Esophagus squamous epithelium (tissue), 5 donors: ENCODE measurements around the gene PTCHD4. TPM values are rescaled to one million over a fixed set of nuclear protein-coding genes. Genes with fewer than 3 reads are reported as not detected.

ENCODE experiments used
- DNase-seq: peaks from one replicate; lab custom pipeline; 2025; lab: John Stamatoyannopoulos, UW
- H3K27ac ChIP-seq, 4 donors: fragments of 200-600 bp; sonication (generic); one replicate each; pipeline ENCODE4 v1.5.1; 2016 to 2019; ENCODE audit warnings: mild to moderate bottlenecking in 1 of 4
- H3K27me3 ChIP-seq, 4 donors: fragments of 200-600 bp; sonication (generic); 1 replicate in 3 of 4; 2 replicates in 1 of 4; pipeline versions ENCODE4 v1.5.1 to v1.6.0; 2017 to 2021; ENCODE audit warnings: antibody characterized with exemption in 1 of 4
- H3K36me3 ChIP-seq, 3 donors: fragments of 200-600 bp; sonication (generic); one replicate each; pipeline ENCODE4 v1.5.1; 2016 to 2019
- H3K4me1 ChIP-seq, 3 donors: fragments of 200-600 bp; sonication (generic); one replicate each; pipeline ENCODE4 v1.5.1; 2017 to 2019
- H3K4me3 ChIP-seq, 4 donors: fragments of 200-600 bp; sonication (generic); 1 replicate in 3 of 4; 2 replicates in 1 of 4; pipeline ENCODE4 v1.5.1; 2016 to 2019; ENCODE audit warnings: mild to moderate bottlenecking in 2 of 4, moderate library complexity in 1 of 4
- H3K9me3 ChIP-seq, 3 donors: fragments of 200-600 bp; sonication (generic); one replicate each; pipeline ENCODE4 v1.5.1; 2016 to 2019
- POLR2A ChIP-seq, 4 donors: fragments of 450-650 bp; IDR thresholded peaks; one replicate each; pipeline ENCODE4 v1.6.1; 2017; ENCODE audit warnings: antibody characterized with exemption in 4 of 4, mild to moderate bottlenecking in 4 of 4, moderate library complexity in 3 of 4
- WGBS, 2 donors: methylation state at CpG; one replicate each; pipeline ENCODE4 v1.1.5; 2018; 5-methylcytosine and 5-hydroxymethylcytosine counted together
- intact Hi-C: fragments of 100-400 bp; cut with DNase I; formaldehyde crosslinking; loops from one replicate; pipeline ENCODE4 v1.15.0; 2022
- total RNA-seq, 4 donors: library from RNA; depleted of rRNA; stranded (reverse); fragments of >200 nt; gene quantifications; one replicate each; pipeline ENCODE4 v1.1.0, GENCODE V29; 2016
- TF ChIP-seq, protein P1 (sequence below), 6 experiments: fragments of 450-650 bp in 4 of 6; fragments of 200-600 bp in 2 of 6; sonication (generic) in 2 of 6; IDR thresholded peaks; one replicate each; pipeline ENCODE4 v1.5.1; 2016 to 2019; ENCODE audit warnings: antibody characterized with exemption in 6 of 6, mild to moderate bottlenecking in 4 of 6, moderate library complexity in 4 of 6
- donor health status: DM: yes; HTN: yes; CAD: no.

Gene PTCHD4
- total RNA-seq, 4 donors from 2014 or later = 0.19 to 0.22 TPM; not detected in 2

DNA sequence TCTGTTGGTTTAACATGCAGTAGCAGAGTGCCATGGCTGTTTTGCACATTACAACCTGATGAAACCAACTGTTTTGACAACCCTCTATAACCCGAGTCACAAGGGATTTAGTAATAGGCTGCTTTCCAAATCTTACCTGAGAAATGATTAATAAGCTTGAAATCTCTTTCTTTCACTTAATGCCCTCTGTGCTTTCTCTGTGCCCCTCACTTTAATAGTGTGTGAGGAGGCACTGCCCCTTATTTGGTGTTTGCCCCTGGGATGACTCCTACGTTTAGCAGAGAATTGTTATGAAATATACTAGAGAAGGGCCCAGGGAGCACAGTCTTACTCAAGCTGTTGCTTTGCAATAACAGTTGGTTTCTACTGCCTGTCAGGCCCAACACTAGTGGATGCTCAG is 31.0 kb upstream of the PTCHD4 start:
- Histone ChIP-seq H3K27me3 (no peaks in the 10 kb centered on the region), H3K9me3 (no peaks in the 10 kb centered on the region), H3K4me3 (no peak overlapping the region), H3K4me1 (peaks cover 0 to 10% (median 0%) of the 10 kb centered on the region in 3 donors), H3K36me3 (no peaks in the 10 kb centered on the region), H3K27ac (no peak overlapping the region)
- WGBS, 2 donors = 31% methylated on average over 2 of the region's 2 CpGs
- TF ChIP-seq, protein P1, sequence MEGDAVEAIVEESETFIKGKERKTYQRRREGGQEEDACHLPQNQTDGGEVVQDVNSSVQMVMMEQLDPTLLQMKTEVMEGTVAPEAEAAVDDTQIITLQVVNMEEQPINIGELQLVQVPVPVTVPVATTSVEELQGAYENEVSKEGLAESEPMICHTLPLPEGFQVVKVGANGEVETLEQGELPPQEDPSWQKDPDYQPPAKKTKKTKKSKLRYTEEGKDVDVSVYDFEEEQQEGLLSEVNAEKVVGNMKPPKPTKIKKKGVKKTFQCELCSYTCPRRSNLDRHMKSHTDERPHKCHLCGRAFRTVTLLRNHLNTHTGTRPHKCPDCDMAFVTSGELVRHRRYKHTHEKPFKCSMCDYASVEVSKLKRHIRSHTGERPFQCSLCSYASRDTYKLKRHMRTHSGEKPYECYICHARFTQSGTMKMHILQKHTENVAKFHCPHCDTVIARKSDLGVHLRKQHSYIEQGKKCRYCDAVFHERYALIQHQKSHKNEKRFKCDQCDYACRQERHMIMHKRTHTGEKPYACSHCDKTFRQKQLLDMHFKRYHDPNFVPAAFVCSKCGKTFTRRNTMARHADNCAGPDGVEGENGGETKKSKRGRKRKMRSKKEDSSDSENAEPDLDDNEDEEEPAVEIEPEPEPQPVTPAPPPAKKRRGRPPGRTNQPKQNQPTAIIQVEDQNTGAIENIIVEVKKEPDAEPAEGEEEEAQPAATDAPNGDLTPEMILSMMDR (IDR thresholded peaks at IDR 0.05) = no peak
- TF ChIP-seq POLR2A (IDR thresholded peaks at IDR 0.05) = no peak
- intact Hi-C loops = no loop called here
- no peak for DNase-seq

DNA sequence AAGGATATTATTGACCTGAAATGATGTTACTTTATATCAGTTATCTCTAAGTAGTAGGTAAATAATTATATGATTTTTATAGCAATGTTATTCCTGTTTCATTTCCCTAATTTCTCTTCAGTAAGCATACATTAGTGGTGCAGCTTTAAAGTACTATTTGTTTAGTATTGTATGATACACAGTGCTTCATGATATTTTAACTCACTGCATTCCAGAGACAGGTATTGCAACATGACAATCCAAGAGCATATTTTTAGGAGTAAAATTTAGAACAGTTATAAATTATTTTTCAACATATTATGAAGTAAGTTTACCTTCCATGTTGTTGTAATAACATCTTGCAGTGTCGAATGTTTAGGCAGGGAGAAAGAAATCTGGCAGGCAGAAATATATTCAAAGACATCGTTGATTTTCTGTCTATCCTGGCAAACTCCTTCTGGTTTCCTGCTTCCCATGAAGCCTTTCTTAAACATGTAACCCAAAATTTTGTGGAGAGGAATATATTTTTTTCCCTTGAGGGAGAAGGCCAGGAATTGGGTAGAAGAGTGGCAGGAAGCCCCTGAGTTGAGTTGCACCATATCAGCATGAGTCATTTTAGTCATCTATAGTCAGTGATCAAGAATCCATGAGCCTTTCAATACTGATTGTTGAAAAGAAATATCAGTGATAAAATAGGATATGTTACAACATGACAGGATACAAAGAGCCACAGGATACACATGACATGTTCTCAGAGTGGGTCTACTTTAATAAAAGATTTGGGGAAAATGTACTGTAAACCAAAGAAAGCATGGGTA is 29.0 kb upstream of the PTCHD4 start:
- Histone ChIP-seq H3K4me3 (no peak overlapping the region), H3K9me3 (no peaks in the 10 kb centered on the region), H3K36me3 (no peaks in the 10 kb centered on the region), H3K27me3 (no peaks in the 10 kb centered on the region), H3K27ac (no peak overlapping the region), H3K4me1 (peaks cover 0 to 17% (median 0%) of the 10 kb centered on the region in 3 donors)
- TF ChIP-seq, protein P1 (IDR thresholded peaks at IDR 0.05) = no peak
- TF ChIP-seq POLR2A (IDR thresholded peaks at IDR 0.05) = no peak
- DNase-seq = no peak
- intact Hi-C loops = no loop called here
- 57 to 67% methylated on average over 2 of the region's 2 CpGs for WGBS, 2 donors

DNA sequence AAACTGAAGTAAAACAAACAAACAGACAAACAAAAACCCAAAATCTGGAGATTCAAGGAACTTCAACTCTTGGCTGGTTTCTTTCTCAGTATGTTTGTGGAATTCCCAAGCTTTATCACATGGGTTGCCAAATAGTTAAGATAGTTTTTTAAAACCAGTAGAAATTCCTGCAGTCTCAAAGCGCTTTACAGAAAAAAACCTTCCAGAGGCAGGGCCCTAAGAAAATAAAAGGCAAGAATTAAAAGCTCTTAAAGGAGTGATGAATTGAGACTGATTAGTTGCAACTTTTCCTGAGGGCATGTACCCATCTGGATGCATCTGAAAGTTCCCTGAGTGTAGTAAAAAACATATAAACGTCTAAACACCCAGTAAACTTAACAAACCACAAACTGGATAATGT is 25.9 kb upstream of the PTCHD4 start:
- WGBS, 2 donors = 27 to 30% methylated on average over 2 of the region's 2 CpGs
- DNase-seq = no peak
- no peak for TF ChIP-seq POLR2A (IDR thresholded peaks at IDR 0.05)
- TF ChIP-seq, protein P1 (IDR thresholded peaks at IDR 0.05) = no peak
- Histone ChIP-seq H3K27me3 (no peaks in the 10 kb centered on the region), H3K4me3 (no peak overlapping the region), H3K9me3 (no peaks in the 10 kb centered on the region), H3K27ac (no peak overlapping the region), H3K4me1 (peaks cover 0 to 14% (median 0%) of the 10 kb centered on the region in 3 donors), H3K36me3 (no peaks in the 10 kb centered on the region)
- intact Hi-C loops = no loop called here

DNA sequence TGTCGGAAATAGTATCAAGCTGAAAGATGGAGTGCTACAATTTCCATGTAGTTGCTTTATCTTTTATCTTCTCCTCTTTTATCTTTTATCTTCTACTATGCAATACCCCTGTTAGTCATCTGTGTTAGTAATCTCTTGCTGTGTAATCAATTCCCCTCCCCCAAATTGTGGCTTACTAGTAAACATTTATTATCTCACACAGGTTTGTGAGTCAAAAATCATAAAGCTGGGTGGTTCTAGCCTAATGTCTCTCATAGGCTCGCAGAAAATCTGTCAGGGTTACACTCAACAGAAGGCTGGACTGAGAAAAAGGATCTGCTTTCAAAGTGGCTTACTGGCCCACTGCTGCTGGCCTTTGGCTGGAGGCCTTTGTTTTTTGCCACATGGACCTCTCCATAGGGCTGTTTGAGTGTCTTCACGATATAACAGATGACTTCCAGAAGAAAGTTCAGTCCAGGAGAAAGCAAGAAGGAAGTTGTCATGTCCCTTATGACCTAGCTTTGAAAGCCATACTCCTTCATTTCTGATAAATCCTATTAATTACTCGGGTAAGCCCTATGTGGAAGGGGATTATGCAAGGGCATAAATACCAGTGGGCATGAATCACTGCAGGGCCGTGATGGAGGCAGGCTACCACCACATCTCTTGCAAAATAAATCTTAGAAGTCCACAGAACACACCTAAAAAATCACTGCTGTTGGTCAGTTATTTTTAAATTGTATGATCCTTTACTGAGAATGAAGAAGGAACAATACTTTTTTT is 24.5 kb upstream of the PTCHD4 start:
- no peak for DNase-seq
- intact Hi-C loops = no loop called here
- H3K36me3 ChIP-seq = no peaks in the 10 kb centered on the region
- H3K4me3 ChIP-seq = no peak overlapping the region
- WGBS, 2 donors = 54 to 62% methylated on average over 5 of the region's 5 CpGs
- TF ChIP-seq, protein P1 (IDR thresholded peaks at IDR 0.05) = no peak
- TF ChIP-seq POLR2A (IDR thresholded peaks at IDR 0.05) = no peak
- no peaks in the 10 kb centered on the region for H3K9me3 ChIP-seq
- H3K27ac ChIP-seq = no peak overlapping the region
- peaks cover 0 to 9% (median 0%) of the 10 kb centered on the region in 3 donors for H3K4me1 ChIP-seq
- H3K27me3 ChIP-seq = no peaks in the 10 kb centered on the region

DNA sequence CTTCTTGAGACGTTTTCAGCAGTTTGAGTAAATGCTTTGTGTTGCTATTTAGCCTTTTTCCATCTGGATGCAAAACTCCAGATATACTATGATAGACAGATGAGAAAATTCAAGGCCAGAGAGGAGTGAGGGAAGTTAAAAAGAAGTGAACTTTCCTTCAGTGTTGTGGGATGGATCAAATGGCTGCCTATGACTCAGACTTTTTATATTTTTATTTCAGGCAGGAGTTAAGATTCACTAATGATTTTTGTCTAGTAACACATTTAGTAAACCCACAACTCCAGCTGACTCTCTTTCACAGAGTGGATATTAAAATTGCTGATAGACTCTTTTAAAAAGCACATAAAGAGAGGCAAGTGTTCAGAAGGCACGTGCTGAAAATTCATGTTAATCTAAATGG is 23.2 kb upstream of the PTCHD4 start:
- DNase-seq = no peak
- H3K27me3 ChIP-seq = no peaks in the 10 kb centered on the region
- intact Hi-C loops = no loop called here
- H3K4me3 ChIP-seq = no peak overlapping the region
- H3K27ac ChIP-seq = no peak overlapping the region
- 37 to 44% methylated on average over 2 of the region's 2 CpGs for WGBS, 2 donors
- peaks cover 0 to 9% (median 0%) of the 10 kb centered on the region in 3 donors for H3K4me1 ChIP-seq
- H3K9me3 ChIP-seq = no peaks in the 10 kb centered on the region
- H3K36me3 ChIP-seq = no peaks in the 10 kb centered on the region
- TF ChIP-seq, protein P1 (IDR thresholded peaks at IDR 0.05) = no peak
- no peak for TF ChIP-seq POLR2A (IDR thresholded peaks at IDR 0.05)
